HG03196 (cell line): ENCODE results near the gene TULP3.

ENCODE experiments used
- ATAC-seq: cut with Tn5 transposase; IDR thresholded peaks from one replicate; pipeline ENCODE4 v1.9.1; 2021; ENCODE audit not compliant: unreplicated experiment

The TULP3 gene

GRCh38 chr12:2877047-2877952 is 13.4 kb upstream of the TULP3 start, which contains the start of the genes FOXM1 and RHNO1:
Gene FOXM1 (minus strand): TSS chr12:2877174. CDS start chr12:2874478, 2,696 bp downstream.
Gene RHNO1 (plus strand): TSS chr12:2877223. CDS start chr12:2885367, 8,144 bp downstream.
- peak; percentile 69 for ATAC-seq

DNA sequence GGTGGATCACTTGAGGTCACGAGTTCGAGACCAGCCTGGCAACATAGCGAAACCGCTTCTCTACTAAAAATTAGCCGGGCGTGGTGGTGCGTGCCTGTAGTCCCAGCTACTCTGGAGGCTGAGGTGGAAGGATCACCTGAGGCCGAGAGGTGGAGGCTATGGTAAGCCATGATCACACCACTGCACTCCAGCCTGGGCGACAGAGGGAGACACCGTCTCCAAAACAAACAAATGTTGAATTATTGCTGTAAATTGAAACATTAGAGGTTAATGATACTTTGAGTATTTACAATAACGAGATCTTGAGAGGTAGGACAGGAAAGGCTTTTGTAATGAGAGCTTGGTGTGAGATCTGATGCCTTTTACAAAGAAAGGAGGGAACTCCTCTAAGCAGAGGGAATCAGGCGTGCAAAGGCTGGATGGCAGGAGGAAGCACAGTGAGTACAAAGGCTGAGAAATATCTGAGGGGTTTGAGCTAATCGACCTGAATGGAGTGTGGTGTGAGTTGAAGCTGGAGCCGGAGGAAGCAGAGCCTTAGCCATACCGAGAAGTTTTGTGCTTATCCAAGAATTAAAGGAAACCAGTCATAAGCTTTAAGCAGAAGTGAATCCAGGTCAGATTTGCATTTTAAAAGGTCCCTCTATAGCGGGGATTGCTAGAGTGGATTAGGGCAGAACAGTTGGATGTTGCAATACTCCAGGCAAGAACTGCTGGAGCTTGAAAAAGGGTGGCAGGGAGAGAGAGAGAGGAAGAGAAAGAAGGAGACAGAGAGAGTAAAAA is 12.5 kb upstream of the TULP3 start:
- ATAC-seq, result no peak

DNA sequence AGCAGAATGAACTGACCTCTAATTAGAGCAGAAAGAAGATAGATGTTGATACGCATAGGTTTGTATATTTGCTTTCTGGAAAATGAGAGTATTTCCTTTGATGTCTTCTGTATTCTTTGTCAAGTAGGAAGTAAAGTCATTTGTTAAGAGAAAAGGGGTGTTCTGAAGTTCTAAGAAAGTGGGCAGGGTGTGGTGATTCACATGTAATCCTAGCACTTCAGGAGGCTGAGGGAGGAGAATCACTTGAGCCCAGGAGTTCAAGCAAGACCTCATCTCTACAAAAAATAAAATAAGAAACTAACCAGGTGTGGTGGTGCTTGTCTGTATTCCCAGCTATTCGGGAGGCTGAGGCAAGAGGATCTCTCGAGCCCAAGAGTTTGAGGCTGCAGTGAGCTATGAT is 10.8 kb upstream of the TULP3 start:
- no peak for ATAC-seq

DNA sequence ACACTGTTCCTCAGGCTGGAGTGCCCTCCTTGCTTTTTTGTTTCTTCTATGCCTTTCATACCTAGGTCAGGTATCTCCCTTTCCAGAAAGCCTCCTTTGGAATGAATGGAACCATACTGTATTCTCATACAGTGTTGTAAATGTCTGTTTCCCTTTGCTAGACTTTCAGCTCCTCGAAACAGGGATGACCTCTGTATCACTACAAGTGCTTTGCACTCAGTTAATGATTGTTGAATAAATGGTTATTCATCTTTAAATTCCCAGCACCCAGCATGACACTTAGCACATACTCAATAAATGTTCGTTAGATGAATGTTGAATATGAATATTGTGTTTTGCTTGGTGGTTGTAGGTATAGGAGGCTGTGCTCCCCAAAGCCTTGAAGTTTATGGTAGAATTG is 5.9 kb upstream of the TULP3 start:
- ATAC-seq, result no peak

GRCh38 chr12:2886768-2887450 is 3.8 kb upstream of the TULP3 start:
- ATAC-seq, result no peak

GRCh38 chr12:2890001-2890387 is 697 bp upstream of the TULP3 start:
- no peak for ATAC-seq

DNA sequence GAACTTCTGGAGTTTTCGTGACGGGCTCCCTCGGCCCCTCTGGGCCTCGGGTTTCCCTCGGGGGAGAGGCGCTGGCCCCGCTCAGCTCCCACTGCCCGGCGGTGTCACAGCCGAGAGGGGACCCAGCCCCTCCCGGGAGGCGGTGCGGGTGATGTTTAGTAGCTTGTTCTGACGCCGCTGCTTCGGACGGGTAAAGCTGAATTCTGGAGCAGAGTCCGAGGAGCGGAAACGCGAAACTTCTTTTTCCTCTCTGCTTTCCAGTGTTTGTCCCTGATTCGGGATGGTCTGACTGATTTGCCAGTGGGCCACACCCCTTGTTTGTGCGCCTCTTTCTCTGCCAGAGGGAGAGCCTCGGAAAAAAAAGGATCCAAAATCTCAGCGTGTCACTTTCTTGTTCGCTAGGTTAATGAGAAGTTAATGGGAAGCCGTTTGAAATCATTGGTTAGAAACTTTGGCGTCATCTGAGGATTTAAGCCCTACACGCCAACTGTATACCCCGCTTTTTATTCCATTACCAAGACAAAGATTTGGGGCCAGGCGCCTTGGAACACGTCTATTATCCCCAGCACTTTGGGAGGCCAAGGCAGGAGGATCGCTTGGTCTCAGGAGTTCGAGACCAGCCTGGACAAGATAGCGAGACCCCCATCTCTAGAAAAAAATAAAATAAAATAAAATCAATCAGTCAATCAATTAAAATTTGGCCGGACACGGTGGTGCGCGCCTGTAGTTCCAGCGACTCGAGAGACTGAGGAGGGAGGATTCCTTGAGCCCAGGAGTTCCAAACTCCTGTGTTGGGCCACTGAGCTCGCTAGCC is 756 bp downstream of the TULP3 start:
- ATAC-seq, result peak; percentile 17

GRCh38 chr12:2892246-2892645 is 1.6 kb downstream of the TULP3 start:
- no peak for ATAC-seq

GRCh38 chr12:2893007-2893406 is 2.3 kb downstream of the TULP3 start:
- ATAC-seq, result no peak

- ATAC-seq, result no peak
Observed at GRCh38 chr12:2895051-2895451, 4.4 kb downstream of the TULP3 start.

- ATAC-seq, result no peak
Observed at GRCh38 chr12:2895511-2895910, 4.8 kb downstream of the TULP3 start.

- ATAC-seq, result no peak
Observed at GRCh38 chr12:2897418-2897817, 6.7 kb downstream of the TULP3 start.

GRCh38 chr12:2900642-2901041 is 10.0 kb downstream of the TULP3 start:
- no peak for ATAC-seq

GRCh38 chr12:2902272-2902880 is 11.7 kb downstream of the TULP3 start:
- no peak for ATAC-seq

GRCh38 chr12:2904260-2904659 is 13.6 kb downstream of the TULP3 start:
- no peak for ATAC-seq

DNA sequence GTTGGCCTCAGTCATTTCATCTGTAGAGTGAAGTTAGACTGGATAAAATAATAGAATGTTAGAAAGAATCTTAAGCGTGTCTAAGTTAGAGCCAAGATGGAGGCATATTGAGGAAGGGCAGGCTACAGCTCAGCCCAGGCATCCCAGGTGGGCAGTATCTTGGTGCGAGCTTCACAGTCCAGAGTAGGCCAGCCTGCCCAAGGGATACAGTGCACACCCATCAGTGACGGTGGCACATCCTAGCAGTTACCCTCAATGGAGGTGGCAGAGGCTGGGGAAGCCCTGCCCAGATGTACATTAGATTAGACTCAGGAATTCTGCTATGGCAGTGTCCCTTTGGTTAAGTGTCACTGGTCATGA is 21.5 kb downstream of the TULP3 start:
- no peak for ATAC-seq

GRCh38 chr12:2919249-2919648 is 28.6 kb downstream of the TULP3 start:
- no peak for ATAC-seq

DNA sequence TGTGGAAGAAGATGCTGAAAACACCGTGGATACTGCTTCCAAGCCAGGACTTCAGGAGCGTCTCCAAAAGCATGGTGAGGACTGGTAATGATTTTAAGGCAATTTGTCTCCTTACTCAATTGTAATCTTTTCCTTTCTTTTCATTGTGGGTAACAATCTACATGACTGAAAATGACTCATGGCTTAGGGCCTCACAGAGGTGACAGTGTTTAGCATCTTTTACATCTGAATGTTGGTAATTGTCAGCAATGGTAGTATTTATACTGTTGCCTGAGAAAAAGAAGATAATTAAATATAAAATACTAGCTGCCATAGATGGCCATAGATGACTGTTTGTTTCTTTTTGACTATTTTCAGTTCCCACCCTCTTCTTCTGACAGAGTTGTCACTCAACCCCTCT is 31.6 kb downstream of the TULP3 start:
- no peak for ATAC-seq

- no peak for ATAC-seq
Observed at GRCh38 chr12:2923057-2923456, 32.4 kb downstream of the TULP3 start.

- ATAC-seq, result no peak
Observed at GRCh38 chr12:2924019-2924418, 33.3 kb downstream of the TULP3 start.
